HG02870 (cell line): ENCODE results near the gene CTBS.
"Not testable (repeated sequence)": the region's sequence is repeated elsewhere in the genome, so short reads cannot be mapped to it uniquely, and the experiment has no call there.

Experiments used
- ATAC-seq: cut with Tn5 transposase; IDR thresholded peaks from one replicate; pipeline ENCODE4 v1.9.1; 2021; ENCODE audit warnings: mild to moderate bottlenecking, moderate library complexity; ENCODE audit not compliant: unreplicated experiment

The CTBS gene

DNA sequence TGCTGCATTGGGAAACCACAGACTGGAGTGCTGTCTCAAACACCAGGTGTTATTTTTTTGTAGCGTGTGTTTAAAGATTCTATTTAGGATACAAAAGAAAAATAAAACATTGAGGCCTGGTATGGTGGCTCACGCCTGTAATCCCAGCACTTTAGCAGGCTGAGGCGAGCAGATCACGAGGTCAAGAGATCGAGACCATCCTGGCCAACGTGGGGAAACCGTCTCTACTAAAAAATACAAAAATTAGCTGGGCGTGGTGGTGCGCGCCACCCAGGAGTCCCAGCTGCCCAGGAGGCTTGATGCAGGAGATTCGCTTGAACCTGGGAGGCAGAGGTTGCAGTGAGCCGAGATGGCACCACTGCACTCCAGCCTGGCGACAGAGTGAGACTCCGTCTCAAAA lies 66.4 kb downstream of the CTBS start:
- ATAC-seq, result not testable (repeated sequence)

DNA sequence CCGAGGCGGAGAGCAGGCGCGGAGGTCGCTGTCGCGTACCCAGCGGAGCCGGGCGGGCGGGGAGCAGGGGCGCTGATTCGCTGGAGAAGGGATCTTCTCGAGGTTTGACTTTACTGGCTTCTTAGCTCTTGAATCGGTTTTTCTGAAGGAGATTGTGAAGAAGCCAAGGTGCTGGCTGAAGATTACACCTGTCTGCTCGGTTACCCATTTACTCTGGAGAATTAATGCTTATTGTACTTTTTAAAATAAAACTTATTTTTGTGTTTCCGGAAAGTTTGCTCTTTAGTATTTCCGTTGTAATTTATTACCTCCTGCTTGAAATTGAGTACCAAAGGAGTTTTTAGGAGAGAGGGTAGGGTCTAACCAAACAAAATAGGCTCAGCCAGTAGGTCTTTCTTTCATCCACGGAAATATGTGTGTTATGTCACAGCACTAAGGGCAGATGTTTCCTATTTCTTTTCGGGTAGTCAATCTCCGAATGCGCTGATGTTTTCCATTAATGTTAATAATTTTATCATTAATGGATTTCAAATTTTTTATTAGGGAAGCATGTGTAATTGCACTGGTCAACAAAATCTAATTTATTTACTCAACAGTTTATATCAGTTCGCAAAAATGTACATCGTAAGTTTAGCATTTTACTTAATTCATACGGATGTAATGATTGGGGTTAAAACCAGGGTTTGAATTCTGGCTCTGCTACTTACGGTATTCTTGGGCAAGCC lies 67.3 kb downstream of the CTBS start:
- ATAC-seq, result no peak

GRCh38 chr1:84506002-84506728 lies 68.1 kb downstream of the CTBS start, which contains the start of the genes GNG5 and SPATA1:
TSS of gene GNG5 (minus strand) at chr1:84506581. CDS start at chr1:84506091, 490 bp downstream.
TSS of gene SPATA1 (plus strand) at chr1:84506386. CDS start at chr1:84516360, 9,974 bp downstream.
- peak; percentile 80 for ATAC-seq

DNA sequence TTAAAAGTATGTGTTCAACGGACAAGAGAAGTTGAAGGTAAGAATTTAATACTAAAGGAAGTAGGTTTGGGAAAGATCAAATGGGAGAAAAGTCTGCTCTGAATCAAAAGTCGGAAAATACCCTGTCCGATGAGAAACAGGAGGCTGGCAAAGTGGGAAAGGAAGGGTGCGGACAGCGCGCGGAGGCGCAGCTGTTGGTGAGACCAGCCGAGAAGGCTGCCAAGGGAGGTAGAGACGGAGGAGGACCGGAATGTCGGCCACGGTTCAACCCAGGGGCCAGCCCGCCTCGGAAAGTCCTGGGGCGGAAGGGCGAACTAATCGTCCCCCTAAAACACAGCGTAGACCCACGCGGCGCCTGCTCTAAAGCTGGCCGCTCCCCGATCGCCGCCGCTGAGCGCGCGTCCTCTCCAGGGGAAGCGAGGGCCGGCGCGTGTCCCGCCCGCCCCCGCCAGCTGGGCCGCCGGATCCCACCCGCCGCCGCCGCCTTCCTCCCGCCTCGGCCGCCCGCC lies 68.7 kb downstream of the CTBS start:
- ATAC-seq, result peak; percentile 29

DNA sequence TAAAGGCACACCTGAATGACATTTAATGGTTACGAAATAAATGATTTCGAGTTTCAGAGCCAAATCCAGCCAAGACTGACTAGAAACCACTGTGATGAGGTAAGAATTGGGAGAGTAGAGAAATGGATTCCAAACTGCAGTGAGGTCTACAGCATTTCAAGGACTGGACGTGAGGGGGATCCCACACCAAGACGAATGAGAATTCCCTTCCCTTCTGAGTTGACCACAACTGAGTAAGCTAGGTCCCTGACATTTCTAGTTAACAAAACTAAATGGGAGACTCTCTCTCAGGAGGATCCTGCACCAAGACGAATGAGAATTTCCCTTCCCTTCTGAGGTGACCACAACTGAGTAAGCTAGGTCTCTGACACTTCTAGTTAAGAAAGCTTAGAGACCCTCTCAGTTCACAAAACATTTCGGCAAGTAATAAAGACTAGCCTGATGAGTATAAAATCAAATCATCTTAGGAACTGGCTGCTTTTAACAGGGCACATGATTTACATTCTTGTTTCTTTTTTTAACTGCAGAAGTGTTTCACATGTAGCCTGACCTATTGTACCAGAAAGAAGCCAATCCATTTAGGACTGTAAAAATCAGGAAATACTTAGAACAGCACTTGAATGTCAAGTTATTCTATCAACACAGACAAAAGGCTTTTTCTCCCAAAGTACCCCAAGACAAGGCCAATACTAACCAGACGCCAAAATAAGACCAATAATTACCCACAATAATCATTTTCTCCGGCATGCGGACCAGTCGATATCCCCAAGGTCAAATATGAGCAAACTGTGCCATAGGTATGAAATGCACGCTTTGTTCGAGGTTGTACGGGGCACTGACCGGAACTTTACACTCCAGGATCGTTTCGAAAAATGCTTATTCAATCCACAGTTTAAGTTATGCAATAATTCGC lies 69.4 kb downstream of the CTBS start:
- ATAC-seq, result no peak

GRCh38 chr1:84502927-84503326 lies 71.3 kb downstream of the CTBS start:
- ATAC-seq, result no peak
